ENCODE results near the gene TPPP.

TPPP gene

DNA sequence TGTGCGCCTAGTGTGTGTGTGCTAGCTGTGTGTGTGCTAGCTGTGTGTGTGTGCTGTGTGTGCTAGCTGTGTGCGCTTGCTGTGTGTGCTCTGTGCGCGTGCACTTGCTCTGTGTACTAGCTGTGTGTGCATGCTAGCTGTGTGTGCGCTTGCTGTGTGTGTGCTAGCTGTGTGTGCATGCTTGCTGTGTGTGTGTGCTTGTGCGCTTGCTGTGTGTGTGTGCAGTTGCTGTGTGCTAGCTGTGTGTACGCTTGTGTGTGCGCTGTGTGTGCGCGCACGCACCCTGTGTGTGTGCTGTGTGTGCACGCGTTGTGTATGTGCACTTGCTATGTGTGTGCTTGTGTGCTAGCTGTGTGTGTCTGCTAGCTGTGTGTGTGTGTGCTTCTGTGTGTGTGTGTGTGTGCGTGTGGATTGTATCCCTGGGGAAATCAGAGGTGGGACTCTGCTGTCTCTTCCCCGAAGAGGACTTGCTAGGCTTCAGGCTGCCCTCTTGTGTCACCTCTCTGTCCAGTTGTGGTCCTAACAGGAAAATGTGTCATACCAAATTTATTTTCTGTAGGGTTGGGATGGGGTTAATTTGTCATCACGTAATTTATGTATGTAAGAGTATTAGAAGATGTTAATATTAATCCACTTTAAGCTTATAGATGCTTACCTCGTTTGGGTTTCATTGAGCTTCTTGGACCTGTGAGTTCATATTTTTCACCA, 38.9 kb downstream of the TPPP start:
- H3K4me3 ChIP-seq (ENCODE audit: low read length): no peak overlapping the region
- DNase-seq (ENCODE audit: low read depth, low spot score): no peak

DNA sequence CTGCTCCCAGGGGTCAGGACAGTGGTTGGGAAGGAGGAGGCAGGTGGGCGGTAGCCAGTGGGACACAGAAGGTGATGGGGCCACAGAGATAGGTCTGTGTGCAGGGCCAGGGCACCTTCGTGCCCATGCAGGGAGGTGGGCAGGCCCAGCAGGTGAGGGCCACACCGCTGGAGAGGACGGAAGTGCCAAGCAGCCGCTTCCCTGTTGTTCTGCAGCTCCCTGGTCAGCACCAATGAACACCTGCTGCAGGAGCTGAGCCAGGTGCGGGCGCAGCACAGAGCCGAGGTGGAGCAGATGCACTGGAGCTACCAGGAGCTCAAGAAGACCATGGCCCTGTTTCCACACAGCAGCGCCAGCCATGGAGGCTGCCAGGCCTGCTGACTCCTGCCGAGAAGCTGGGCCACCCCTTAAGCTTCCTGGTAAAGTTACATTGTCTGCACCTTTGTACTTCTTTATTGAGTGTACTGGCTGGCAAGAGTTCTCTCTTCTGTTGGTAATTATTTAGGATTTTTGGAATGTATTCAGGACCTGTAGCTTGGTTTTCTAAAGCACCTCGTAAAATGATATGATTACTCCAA, 40.3 kb downstream of the TPPP start:
- no peak overlapping the region for H3K4me3 ChIP-seq (ENCODE audit: low read length)
- no peak for DNase-seq (ENCODE audit: low read depth, low spot score)

DNA sequence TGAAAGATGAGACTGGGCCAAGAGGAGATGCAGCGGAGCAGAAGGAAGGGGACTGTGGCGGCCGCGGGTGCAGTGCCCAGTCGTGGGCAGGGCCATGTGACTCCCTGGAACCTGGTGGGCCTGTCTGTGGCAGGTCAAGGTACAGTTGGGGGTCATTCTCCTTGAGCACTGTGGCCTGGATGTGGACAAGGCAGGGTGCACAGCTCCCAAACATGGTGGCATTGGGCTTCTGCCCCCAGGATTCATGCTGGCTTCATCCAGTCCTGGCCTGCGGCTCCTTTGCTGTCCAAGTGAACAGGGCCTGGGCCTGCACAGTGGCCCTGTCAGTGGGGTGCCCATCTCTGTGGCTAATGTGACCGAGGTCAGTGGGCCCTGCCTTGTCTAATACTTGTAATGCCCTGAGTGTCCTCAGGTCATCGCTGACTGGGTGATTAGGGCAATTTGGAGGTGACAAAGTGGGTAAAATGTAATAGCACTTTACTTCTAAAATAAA, 41.1 kb downstream of the TPPP start:
- H3K4me3 ChIP-seq (ENCODE audit: low read length): no peak overlapping the region
- DNase-seq (ENCODE audit: low read depth, low spot score): no peak

DNA sequence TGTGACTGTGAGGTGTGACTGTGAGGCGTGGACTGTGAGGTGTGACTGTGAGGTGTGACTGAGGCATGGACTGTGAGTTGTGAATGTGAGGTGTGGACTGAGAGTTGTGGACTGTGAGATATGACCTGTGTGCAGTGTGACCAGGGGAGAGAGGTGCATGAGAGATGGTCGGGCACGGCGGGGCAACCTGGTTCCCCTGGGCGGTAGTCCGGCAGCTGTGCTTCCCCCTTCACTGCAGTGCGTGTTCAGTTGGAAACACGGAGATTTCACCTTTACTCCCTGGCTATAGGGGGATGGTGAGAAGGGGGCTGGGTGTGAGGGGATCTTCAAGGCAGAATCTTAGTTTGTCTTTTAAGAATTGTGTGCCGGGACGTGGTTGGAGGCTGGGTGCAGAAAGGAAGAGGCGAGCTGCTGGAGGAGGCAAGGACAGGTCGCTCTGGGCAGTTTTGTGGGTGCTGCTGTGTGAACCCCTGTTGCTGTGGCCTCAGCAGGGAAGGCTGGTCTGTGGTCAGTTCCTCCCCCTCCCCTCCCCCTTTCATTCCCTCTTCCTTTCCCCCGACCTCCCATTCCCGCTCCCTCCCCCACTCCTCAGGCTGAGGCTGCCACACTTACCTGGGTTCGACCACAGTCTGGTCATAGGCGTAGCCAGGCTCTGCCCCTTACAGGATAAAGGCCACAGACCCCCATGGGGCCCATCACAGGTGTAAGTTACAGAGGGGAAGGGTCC, 41.7 kb downstream of the TPPP start:
- DNase-seq (ENCODE audit: low read depth, low spot score): no peak

DNA sequence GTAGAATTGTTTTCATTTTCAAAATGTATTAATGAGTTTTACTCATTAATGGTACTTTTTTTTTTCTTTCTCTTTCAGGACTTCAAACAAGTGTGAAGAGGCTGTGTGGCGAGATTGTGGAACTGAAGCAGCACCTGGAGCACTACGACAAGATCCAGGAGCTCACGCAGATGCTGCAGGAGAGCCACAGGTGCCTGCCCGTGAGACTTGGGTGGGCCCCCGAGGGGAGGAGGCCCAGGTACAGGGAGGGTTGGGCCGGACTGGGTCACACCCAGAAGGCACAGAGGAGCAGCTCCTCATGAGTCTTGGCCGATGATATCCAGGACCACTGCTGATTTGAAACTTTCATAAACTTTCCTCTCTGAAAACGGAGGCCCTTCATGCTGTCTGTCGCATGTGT, 45.4 kb downstream of the TPPP start:
- no peak overlapping the region for H3K4me3 ChIP-seq (ENCODE audit: low read length)
- DNase-seq (ENCODE audit: low read depth, low spot score): no peak

More for the DNA sequence above, 41.7 kb downstream of the TPPP start:
- no peak overlapping the region for H3K4me3 ChIP-seq (ENCODE audit: low read length)

DNA sequence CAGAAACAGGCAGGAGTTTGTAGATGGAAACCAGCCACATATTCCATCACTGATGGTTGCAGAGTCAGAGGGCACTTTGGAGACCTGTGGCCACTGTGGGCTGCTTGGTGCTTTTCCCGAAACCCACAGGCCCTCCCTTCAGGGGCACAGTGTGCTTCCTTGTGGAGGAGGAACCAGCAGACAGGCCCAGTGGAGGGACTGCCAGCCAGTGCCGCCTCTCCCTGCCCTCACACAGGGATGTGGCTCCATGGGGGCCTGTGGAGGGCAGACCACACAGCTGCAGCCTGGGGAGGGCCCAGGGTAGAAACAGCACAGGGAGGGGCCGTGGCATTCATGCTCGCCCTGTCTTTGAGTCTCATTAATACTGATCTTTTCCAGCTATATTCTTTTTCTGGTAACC, 45.8 kb downstream of the TPPP start:
- no peak overlapping the region for H3K4me3 ChIP-seq (ENCODE audit: low read length)
- DNase-seq (ENCODE audit: low read depth, low spot score): no peak

DNA sequence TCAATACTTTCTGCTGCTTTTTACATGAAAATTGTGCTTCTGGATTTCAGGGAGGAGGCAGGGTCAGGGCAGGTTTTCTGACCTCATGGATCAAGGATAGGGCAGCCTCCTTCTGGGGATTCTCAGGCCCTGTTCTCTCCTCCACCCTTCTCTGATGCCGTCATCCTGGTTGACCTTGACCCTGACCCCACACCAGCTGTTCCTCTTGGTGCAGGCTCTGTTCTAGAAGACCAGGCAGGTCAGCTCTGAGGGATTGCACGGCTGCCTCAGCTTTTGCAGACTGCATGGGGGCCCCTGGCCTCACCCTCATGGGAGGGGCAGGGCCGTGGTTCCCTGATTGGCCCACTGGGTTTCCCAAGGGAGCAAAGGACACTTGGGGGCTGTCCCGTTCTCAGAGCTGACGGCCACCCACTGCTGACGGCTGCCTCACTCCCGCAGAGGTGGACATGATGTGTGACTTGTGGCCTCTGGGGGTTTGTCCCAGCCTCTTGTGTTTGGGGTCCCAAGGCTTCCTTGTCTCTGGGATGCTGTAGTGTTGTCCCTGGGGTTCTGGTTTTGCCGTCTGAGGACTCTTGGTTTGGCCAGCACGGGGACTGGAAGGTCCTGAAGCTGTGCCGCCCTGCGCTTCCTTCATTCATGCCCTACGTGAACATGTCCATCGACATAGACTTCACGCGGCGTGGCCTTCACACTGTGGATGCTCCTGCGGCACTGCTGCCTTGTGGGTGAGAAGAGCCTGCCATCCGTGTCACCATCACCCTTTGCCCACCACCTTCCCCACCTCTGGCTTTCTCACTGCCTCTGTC, 46.6 kb downstream of the TPPP start:
- H3K4me3 ChIP-seq (ENCODE audit: low read length): no peak overlapping the region
- DNase-seq (ENCODE audit: low read depth, low spot score): no peak

DNA sequence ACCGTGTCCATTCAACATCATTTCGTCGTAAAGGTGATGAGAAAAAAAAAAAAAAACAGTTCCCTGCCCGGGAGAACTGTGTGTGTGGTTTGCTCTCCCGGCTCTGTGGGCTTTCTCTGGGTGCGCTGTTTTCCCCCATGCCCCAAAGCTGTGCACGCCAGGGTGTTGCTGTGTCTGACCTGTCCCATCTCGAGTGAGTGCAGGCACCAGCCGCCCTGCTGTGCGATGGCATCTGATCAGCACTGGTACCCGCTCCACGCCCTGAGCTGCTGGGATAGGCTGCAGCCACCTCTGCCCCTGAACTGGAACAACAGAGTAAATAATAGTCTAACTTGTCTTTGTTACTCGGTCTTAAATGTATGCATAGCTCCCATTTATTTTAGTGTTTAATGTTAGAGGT, 47.7 kb downstream of the TPPP start:
- DNase-seq (ENCODE audit: low read depth, low spot score): no peak
- H3K4me3 ChIP-seq (ENCODE audit: low read length): no peak overlapping the region

DNA sequence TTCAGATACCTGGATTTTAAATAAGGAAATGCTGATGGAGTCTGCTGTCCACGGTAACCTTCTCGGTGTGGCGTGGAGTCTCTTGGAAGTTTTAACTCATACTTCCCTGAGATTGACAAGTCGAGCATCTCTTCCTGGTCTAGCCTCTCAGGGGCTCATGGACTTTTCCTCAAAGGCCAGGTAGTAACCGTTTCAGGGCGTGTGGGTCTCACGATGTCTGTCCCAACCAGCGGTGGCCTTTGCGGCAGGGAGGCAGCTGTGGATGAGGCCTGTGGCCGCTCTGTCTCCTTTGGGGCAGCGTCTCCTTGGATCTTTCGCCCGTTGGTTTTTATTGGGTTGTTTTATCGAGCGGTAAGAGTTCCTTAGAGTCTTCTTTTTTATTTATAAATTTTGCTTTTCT, 48.2 kb downstream of the TPPP start:
- DNase-seq (ENCODE audit: low read depth, low spot score): no peak
- H3K4me3 ChIP-seq (ENCODE audit: low read length): no peak overlapping the region

DNA sequence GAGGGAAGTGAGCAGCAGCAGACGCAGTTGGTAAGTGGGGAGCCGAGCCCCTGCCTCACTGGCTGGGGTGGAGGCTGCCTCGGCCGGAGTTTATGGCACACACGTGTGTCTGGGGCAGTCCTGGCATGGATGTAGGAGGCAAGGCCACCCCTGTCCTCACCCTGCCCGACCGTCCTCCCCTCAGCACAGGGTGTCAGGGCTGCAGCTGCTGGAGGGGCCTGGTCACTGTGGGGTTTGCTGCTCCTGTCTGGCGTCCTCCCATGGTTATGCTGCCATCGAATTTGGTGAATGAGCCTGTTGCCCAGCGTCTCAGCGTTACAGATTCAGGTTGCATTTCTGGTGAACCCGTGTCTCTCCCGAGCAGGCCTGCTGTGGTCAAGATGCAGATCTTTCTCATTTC, 48.6 kb downstream of the TPPP start:
- no peak overlapping the region for H3K4me3 ChIP-seq (ENCODE audit: low read length)
- no peak for DNase-seq (ENCODE audit: low read depth, low spot score)

DNA sequence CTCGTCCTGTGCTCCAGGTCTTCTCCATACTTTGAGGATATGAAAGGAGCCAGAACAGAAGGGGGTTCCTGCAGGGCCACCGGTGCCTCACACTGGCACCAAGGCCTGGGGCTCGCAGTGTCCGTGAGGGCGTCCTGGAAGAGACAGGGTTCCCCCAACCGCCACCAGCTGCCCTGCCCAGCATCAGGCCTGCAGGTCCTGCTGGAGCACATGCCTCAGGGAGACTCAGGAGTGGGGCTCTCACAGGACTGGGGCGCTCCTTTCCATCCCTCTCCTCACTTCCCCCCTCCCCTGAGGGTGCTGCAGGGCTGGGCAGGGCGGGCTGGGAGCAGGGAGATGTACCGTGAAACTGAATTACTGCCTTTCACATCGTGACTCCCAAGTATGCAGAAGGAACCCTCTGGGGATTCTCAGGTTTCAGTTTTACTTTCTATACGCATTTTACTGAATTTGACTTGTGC, 49.3 kb downstream of the TPPP start:
- no peak for DNase-seq (ENCODE audit: low read depth, low spot score)
- H3K4me3 ChIP-seq (ENCODE audit: low read length): no peak overlapping the region

DNA sequence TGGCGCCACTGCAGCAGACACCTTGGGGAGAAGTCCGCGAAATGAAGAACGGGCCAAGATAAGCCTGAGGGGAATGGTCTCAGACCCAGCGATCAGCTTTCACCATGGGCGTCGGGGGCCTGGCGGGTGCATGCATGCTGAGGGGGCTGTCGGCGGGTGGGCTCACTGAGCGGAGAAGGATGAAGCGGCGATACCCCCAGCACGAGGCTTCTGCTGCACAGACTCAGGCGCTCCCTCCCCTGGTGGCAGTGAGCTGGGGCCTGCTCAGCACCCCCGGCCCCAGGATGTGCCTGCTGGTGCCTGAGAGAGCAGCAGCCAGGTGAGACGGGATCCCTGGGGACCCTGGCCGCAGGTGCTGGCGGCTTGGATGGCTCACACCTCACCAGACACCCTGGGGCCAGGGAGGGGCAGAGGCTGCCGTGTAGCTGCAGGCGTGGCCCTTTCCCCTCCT, 49.8 kb downstream of the TPPP start:
- no peak for DNase-seq (ENCODE audit: low read depth, low spot score)
- H3K4me3 ChIP-seq (ENCODE audit: low read length): no peak overlapping the region

DNA sequence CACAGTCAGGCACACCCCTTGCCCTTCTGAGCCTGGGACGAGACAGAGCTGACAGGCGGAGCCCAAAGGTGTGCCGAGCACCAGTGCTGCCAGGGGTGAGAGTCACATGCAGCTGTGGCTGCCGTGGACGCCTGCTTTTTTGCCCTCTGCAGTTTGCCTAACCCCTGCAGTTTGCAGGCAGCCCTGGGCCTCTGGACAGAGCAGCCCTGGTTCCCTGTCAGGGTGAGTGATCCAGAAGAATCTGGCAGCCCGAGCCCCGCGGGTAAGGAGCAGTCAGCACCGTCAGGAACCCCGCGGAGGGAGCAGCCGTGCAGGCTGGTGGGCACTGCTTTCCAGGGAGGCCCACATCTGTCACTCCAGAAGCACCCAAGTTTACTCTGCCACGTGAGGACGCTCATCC, 50.7 kb downstream of the TPPP start:
- no peak for DNase-seq (ENCODE audit: low read depth, low spot score)
- H3K4me3 ChIP-seq (ENCODE audit: low read length): no peak overlapping the region

DNA sequence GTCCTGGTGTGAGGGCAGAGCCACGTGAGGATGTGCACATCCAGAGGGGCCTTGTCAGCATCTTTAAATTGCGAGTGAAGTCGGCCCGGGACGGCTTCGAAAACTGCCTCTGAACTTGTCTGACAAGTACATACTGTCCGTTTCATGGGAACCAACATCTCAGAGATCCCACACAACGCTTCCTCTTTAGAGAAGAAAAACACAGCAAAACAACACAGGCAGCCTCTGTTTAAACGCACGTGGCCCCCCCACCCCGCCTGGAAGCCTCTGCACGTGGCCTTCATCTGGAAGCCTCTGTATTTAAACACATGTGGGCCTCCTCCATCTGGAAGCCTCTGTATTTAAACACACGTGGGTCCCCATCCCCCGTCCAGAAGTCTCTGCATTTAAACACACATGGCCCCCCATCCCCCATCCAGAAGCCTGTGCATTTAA, 51.8 kb downstream of the TPPP start:
- H3K4me3 ChIP-seq (ENCODE audit: low read length): no peak overlapping the region
- DNase-seq (ENCODE audit: low read depth, low spot score): no peak

DNA sequence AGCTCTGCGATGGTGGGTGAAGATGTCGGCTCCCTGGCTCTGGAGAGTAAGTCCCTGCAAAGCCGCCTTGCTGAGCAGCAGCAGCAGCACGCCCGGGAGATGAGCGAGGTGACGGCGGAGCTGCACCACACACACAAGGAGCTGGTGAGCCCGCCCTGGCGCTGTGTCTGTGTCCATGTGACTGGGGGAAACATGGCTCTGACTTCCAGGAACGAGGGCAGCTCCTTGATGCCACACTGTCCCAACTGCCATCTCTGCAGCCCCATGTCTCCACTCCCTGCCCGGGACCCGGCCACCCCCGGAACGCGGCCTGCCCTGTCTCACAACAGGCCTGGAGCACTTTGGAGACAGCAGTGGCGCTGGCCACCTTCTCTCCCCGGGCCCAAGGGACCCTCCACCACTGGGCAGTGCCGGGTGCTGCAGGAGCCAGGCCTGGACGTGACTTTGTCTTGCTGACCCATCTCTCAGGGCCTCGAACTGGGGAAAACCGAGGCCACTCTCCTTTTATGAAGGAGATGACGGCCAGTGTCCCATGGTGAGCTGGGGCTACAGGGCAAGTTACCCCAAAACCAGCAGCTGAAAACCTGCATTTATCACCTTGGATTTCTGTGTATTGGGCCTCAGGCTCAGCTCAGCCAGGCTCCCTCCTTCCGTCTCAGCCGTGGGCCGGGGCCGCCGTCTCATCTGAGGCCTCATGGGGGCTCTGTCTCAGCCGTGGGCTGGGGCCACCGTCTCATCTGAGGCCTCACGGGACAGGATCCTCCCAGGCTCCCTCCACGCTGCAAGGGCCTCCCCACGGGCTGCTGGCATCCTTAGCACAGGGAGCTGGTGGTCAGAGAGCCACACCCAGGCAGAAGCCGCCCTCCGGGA, 52.5 kb downstream of the TPPP start:
- no peak for DNase-seq (ENCODE audit: low read depth, low spot score)
- no peak overlapping the region for H3K4me3 ChIP-seq (ENCODE audit: low read length)

DNA sequence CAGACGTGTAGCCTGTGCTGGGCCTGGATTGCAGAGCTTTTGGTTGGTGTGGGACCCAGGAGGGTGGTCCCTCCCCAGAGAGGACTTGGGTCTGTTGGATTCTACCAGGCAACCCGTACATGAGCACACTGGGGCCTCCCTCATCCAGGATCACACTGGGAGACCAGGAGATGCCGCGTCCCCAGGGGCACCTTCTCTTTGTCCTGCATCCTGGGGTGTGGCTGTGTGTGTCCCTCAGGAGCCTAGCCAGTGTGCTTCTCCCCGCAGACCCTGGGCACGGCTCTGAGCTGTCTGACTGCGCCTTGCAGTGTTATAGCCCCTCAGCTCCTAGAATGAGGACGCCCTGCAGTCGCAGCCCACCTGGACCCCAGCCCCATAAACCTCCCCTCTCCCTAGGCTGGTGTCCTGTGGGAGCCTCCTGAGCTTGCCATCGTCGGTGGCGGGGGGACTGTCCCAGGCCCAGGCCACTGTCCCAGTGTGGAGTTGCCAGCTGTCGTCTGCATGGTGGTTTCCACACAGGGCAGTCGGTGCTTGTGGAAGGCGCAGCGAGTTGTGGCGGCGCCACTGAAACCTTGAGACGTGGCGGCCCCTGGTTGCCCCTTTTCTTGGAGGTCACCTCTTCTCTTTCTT, 53.5 kb downstream of the TPPP start:
- no peak for DNase-seq (ENCODE audit: low read depth, low spot score)
- no peak overlapping the region for H3K4me3 ChIP-seq (ENCODE audit: low read length)

DNA sequence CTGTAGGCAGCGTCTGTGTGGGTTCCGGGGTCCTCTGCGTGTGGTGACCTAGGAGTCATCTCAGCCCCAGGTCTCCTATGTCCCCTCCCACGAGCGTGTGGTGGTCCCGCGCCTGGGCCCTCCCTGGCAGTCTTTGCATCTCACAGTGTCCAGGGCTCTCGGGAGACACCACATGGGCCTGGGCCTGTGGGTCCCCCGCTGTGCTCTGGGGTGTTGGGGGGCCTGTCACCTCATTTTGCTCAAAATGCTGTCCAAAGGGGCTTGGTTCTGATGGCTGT, 54.0 kb downstream of the TPPP start:
- no peak overlapping the region for H3K4me3 ChIP-seq (ENCODE audit: low read length)
- DNase-seq (ENCODE audit: low read depth, low spot score): no peak

DNA sequence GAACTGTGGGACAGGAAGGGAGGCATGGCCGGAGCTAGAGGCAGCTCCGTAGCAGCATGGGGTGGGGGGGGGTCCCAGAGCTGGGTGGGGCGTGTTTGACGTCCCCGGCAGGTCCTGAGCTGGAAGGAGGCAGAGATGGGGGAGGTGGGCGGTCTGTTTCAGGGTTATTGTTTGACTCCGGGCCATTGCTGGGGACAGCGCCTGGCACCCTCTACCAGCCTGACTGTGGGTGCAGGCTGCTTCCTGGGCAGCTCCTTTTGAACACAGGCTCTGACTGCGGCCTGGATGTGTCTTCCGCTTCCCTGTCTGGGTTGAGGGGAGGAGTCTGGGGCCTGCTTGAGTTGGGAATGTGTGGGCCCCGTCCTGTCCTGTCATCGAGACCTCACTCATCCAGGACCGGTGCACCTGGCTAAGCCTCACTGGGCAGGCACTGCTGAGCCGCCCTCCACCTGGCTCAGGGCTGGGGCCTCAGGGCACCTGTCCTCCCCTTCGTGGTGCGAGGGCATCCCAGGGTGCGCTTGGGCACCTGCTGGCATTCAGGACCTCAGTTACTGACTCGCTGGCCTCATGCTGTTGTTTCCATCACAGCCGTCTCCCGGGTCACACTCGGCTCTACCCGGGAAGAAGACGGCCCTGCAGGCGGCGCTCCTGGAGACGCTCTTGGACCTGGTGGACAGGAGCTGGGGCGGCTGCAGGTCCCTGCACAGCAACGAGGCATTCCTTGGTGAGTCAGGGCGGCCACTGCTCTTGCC, 54.5 kb downstream of the TPPP start:
- no peak for DNase-seq (ENCODE audit: low read depth, low spot score)
- H3K4me3 ChIP-seq (ENCODE audit: low read length): no peak overlapping the region

Data from Jurkat, Clone E6-1 (cell line).